ENCODE measurements around the gene ZFR2. TPM values are rescaled to one million over a fixed set of nuclear protein-coding genes. Genes with fewer than 3 reads are reported as not detected.

ZFR2 gene
- polyA plus RNA-seq, 3 donors: not detected

- H3K27ac Mint-ChIP-seq: no peak overlapping the region
- intact Hi-C loops (cut with micrococcal nuclease): no loop called here
Measured at GRCh38 chr19:3849787-3850186, 19.1 kb downstream of the ZFR2 start.

GRCh38 chr19:3849092-3849491, 19.7 kb downstream of the ZFR2 start:
- no peak for TF ChIP-seq CTCF (IDR thresholded peaks at IDR 0.05)
- H3K9me3 ChIP-seq (replicated peaks in 1 of 2; ENCODE audit: control insufficient read depth in 1 of 2, insufficient read depth in 1 of 2, low read length in 2 of 2): peaks cover 10 to 21% of the 10 kb centered on the region in 2 donors
- H3K27ac Mint-ChIP-seq: no peak overlapping the region
- peaks cover 5 to 28% (median 14%) of the 10 kb centered on the region in 7 donors for H3K9me3 Mint-ChIP-seq
- H4K20me1 ChIP-seq (ENCODE audit: insufficient read depth, low read length): no peaks in the 10 kb centered on the region
- no peak overlapping the region for H3K4me2 ChIP-seq (replicated peaks; ENCODE audit: extremely low read depth, low read length, poor library complexity, severe bottlenecking)
- H2AFZ ChIP-seq (ENCODE audit: insufficient read depth, low read depth, low read length, poor library complexity, severe bottlenecking): no peak overlapping the region
- H3K27me3 Mint-ChIP-seq (ENCODE audit: low read depth in 3 of 3): peaks cover 3 to 14% (median 4%) of the 10 kb centered on the region in 3 donors
- H3K4me3 Mint-ChIP-seq: no peak overlapping the region
- H3K4me1 ChIP-seq (ENCODE audit: control insufficient read depth in 1 of 2, insufficient read depth in 2 of 2, low read length in 2 of 2): no peaks in the 10 kb centered on the region
- H3K27ac ChIP-seq (ENCODE audit: low read depth in 1 of 2, low read length in 2 of 2): no peak overlapping the region
- H3K36me3 Mint-ChIP-seq: no peaks in the 10 kb centered on the region
- no peaks in the 10 kb centered on the region for H3K36me3 ChIP-seq (replicated peaks in 1 of 2; ENCODE audit: control insufficient read depth in 1 of 2, insufficient read depth in 2 of 2, low read length in 2 of 2)
- no peaks in the 10 kb centered on the region for H3K27me3 ChIP-seq (ENCODE audit: control insufficient read depth in 2 of 2, insufficient read depth in 2 of 2, low read length in 2 of 2)
- no peaks in the 10 kb centered on the region for H3K79me2 ChIP-seq (ENCODE audit: insufficient read depth, low read length)
- WGBS (ENCODE audit: insufficient coverage): 51% methylated on average over 4 of the region's 5 CpGs
- H3K4me1 Mint-ChIP-seq: no peaks in the 10 kb centered on the region
- intact Hi-C loops (cut with micrococcal nuclease): no loop called here
- no peak for DNase-seq
- no peak overlapping the region for H3K4me3 ChIP-seq (replicated peaks in 1 of 3; ENCODE audit: low read depth in 2 of 3, low read length in 3 of 3)
- H3K9ac ChIP-seq (ENCODE audit: insufficient read depth, low read length, poor library complexity, severe bottlenecking): no peak overlapping the region

More at GRCh38 chr19:3849787-3850186, 19.1 kb downstream of the ZFR2 start:
- H4K20me1 ChIP-seq (ENCODE audit: insufficient read depth, low read length): no peaks in the 10 kb centered on the region
- H2AFZ ChIP-seq (ENCODE audit: insufficient read depth, low read depth, low read length, poor library complexity, severe bottlenecking): no peak overlapping the region
- peaks cover 5 to 28% (median 14%) of the 10 kb centered on the region in 7 donors for H3K9me3 Mint-ChIP-seq
- H3K4me1 Mint-ChIP-seq: no peaks in the 10 kb centered on the region
- peaks cover 3 to 14% (median 4%) of the 10 kb centered on the region in 3 donors for H3K27me3 Mint-ChIP-seq (ENCODE audit: low read depth in 3 of 3)
- no peaks in the 10 kb centered on the region for H3K36me3 ChIP-seq (replicated peaks in 1 of 2; ENCODE audit: control insufficient read depth in 1 of 2, insufficient read depth in 2 of 2, low read length in 2 of 2)
- no peak for TF ChIP-seq CTCF (IDR thresholded peaks at IDR 0.05)
- no peaks in the 10 kb centered on the region for H3K79me2 ChIP-seq (ENCODE audit: insufficient read depth, low read length)
- WGBS (ENCODE audit: insufficient coverage): 95% methylated on average over 7 of the region's 12 CpGs
- no peak for DNase-seq
- no peak overlapping the region for H3K9ac ChIP-seq (ENCODE audit: insufficient read depth, low read length, poor library complexity, severe bottlenecking)
- no peaks in the 10 kb centered on the region for H3K36me3 Mint-ChIP-seq
- H3K27me3 ChIP-seq (ENCODE audit: control insufficient read depth in 2 of 2, insufficient read depth in 2 of 2, low read length in 2 of 2): no peaks in the 10 kb centered on the region
- H3K4me3 Mint-ChIP-seq: no peak overlapping the region
- no peaks in the 10 kb centered on the region for H3K4me1 ChIP-seq (ENCODE audit: control insufficient read depth in 1 of 2, insufficient read depth in 2 of 2, low read length in 2 of 2)
- H3K9me3 ChIP-seq (replicated peaks in 1 of 2; ENCODE audit: control insufficient read depth in 1 of 2, insufficient read depth in 1 of 2, low read length in 2 of 2): peaks cover 10 to 21% of the 10 kb centered on the region in 2 donors
- H3K27ac ChIP-seq (ENCODE audit: low read depth in 1 of 2, low read length in 2 of 2): no peak overlapping the region
- H3K4me2 ChIP-seq (replicated peaks; ENCODE audit: extremely low read depth, low read length, poor library complexity, severe bottlenecking): no peak overlapping the region
- H3K4me3 ChIP-seq (replicated peaks in 1 of 3; ENCODE audit: low read depth in 2 of 3, low read length in 3 of 3): no peak overlapping the region
